ENCODE measurements around the gene ZC3H12D. TPM values are rescaled to one million over a fixed set of nuclear protein-coding genes. Genes with fewer than 3 reads are reported as not detected.
"Not testable (repeated sequence)": the region's sequence is repeated elsewhere in the genome, so short reads cannot be mapped to it uniquely, and the experiment has no call there.

ZC3H12D gene
- total RNA-seq, 1 experiment from 2014 or later, result 0.30 TPM

GRCh38 chr6:149468179-149468578 lies 16.6 kb downstream of the ZC3H12D start:
- DNase-seq (ENCODE audit: low read depth), result no peak
- in situ Hi-C loops (cut with HindIII; ENCODE audit: low pct_unique_long_range_greater_than_20kb, low sequenced_read_pairs), result no loop called here

- in situ Hi-C loops (cut with HindIII; ENCODE audit: low pct_unique_long_range_greater_than_20kb, low sequenced_read_pairs), result no loop called here
- DNase-seq (ENCODE audit: low read depth), result no peak
Measured at GRCh38 chr6:149467265-149467664, 17.5 kb downstream of the ZC3H12D start.

GRCh38 chr6:149464411-149464810 lies 20.4 kb downstream of the ZC3H12D start:
- no peak for DNase-seq (ENCODE audit: low read depth)
- in situ Hi-C loops (cut with HindIII; ENCODE audit: low pct_unique_long_range_greater_than_20kb, low sequenced_read_pairs), result no loop called here

GRCh38 chr6:149463781-149464180 lies 21.0 kb downstream of the ZC3H12D start:
- in situ Hi-C loops (cut with HindIII; ENCODE audit: low pct_unique_long_range_greater_than_20kb, low sequenced_read_pairs), result no loop called here
- DNase-seq (ENCODE audit: low read depth), result no peak

- DNase-seq (ENCODE audit: low read depth); in situ Hi-C loops (cut with HindIII; ENCODE audit: low pct_unique_long_range_greater_than_20kb, low sequenced_read_pairs): not testable (repeated sequence)
Measured at GRCh38 chr6:149462712-149463111, 22.1 kb downstream of the ZC3H12D start.

GRCh38 chr6:149461670-149462069 lies 23.1 kb downstream of the ZC3H12D start:
- no peak for DNase-seq (ENCODE audit: low read depth)
- in situ Hi-C loops (cut with HindIII; ENCODE audit: low pct_unique_long_range_greater_than_20kb, low sequenced_read_pairs), result no loop called here

GRCh38 chr6:149460249-149460648 lies 24.6 kb downstream of the ZC3H12D start:
- in situ Hi-C loops (cut with HindIII; ENCODE audit: low pct_unique_long_range_greater_than_20kb, low sequenced_read_pairs); DNase-seq (ENCODE audit: low read depth): not testable (repeated sequence)

- in situ Hi-C loops (cut with HindIII; ENCODE audit: low pct_unique_long_range_greater_than_20kb, low sequenced_read_pairs), result no loop called here
- no peak for DNase-seq (ENCODE audit: low read depth)
Measured at GRCh38 chr6:149459761-149460160, 25.1 kb downstream of the ZC3H12D start.

GRCh38 chr6:149458806-149459205 lies 26.0 kb downstream of the ZC3H12D start:
- no peak for DNase-seq (ENCODE audit: low read depth)
- in situ Hi-C loops (cut with HindIII; ENCODE audit: low pct_unique_long_range_greater_than_20kb, low sequenced_read_pairs), result no loop called here

GRCh38 chr6:149458196-149458595 lies 26.6 kb downstream of the ZC3H12D start:
- no peak for DNase-seq (ENCODE audit: low read depth)
- in situ Hi-C loops (cut with HindIII; ENCODE audit: low pct_unique_long_range_greater_than_20kb, low sequenced_read_pairs), result no loop called here

GRCh38 chr6:149457316-149457884 lies 27.4 kb downstream of the ZC3H12D start:
- in situ Hi-C loops (cut with HindIII; ENCODE audit: low pct_unique_long_range_greater_than_20kb, low sequenced_read_pairs), result no loop called here
- DNase-seq (ENCODE audit: low read depth), result no peak

GRCh38 chr6:149456311-149457021 lies 28.3 kb downstream of the ZC3H12D start:
- DNase-seq (ENCODE audit: low read depth), result no peak
- in situ Hi-C loops (cut with HindIII; ENCODE audit: low pct_unique_long_range_greater_than_20kb, low sequenced_read_pairs), result no loop called here

GRCh38 chr6:149455031-149455732 lies 29.6 kb downstream of the ZC3H12D start:
- no peak for DNase-seq (ENCODE audit: low read depth)
- in situ Hi-C loops (cut with HindIII; ENCODE audit: low pct_unique_long_range_greater_than_20kb, low sequenced_read_pairs), result no loop called here

- in situ Hi-C loops (cut with HindIII; ENCODE audit: low pct_unique_long_range_greater_than_20kb, low sequenced_read_pairs), result no loop called here
- peak; percentile 32 for DNase-seq (ENCODE audit: low read depth)
Measured at GRCh38 chr6:149454346-149454848, 30.4 kb downstream of the ZC3H12D start.

- in situ Hi-C loops (cut with HindIII; ENCODE audit: low pct_unique_long_range_greater_than_20kb, low sequenced_read_pairs), result no loop called here
- DNase-seq (ENCODE audit: low read depth), result no peak
Measured at GRCh38 chr6:149453597-149454345, 31.0 kb downstream of the ZC3H12D start.

- no peak for DNase-seq (ENCODE audit: low read depth)
- in situ Hi-C loops (cut with HindIII; ENCODE audit: low pct_unique_long_range_greater_than_20kb, low sequenced_read_pairs), result no loop called here
Measured at GRCh38 chr6:149452037-149452939, 32.5 kb downstream of the ZC3H12D start.

GRCh38 chr6:149451376-149452036 lies 33.3 kb downstream of the ZC3H12D start:
- in situ Hi-C loops (cut with HindIII; ENCODE audit: low pct_unique_long_range_greater_than_20kb, low sequenced_read_pairs), result no loop called here
- no peak for DNase-seq (ENCODE audit: low read depth)

Measured in Caki2 (cell line).